ENCODE measurements around the gene TOP3A. TPM values are rescaled to one million over a fixed set of nuclear protein-coding genes. Genes with fewer than 3 reads are reported as not detected.

The TOP3A gene
- total and polyA plus RNA-seq, 5 donors from 2014 or later: 17.0 to 50.4 (median 19.5) TPM

DNA sequence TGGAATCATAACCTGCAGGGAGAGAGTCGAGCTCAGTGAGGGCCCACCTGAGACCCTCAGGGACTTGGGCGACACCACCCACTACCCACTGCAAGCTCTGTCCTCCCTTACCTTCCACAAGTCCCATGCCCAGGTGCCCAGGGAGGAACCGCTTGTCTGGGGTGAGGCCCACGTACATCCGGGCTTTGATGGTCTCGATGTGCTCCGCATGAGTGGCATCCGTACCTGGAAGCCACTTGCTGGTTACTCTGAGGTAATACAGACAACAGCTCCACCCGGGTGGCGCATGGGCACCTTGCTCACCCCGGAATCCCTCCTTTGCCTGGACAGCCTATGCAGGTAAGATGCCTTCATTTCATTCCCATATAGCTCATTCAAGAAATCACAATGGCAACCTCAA is 29.5 kb downstream of the TOP3A start:
- H3K4me1 ChIP-seq (ENCODE audit: control insufficient read depth, insufficient read depth, low read length, poor library complexity, severe bottlenecking): no peaks in the 10 kb centered on the region
- H3K9me3 Mint-ChIP-seq: no peaks in the 10 kb centered on the region
- DNase-seq (no peak), ATAC-seq (ENCODE audit: low read depth in 2 of 2) (no peak)
- peaks cover 0 to 2% (median 0%) of the 10 kb centered on the region in 4 donors for H3K4me1 Mint-ChIP-seq
- H3K4me3 ChIP-seq (ENCODE audit: low read depth, low read length): no peak overlapping the region
- no peaks in the 10 kb centered on the region for H3K27me3 ChIP-seq (ENCODE audit: control insufficient read depth, insufficient read depth, low read length)
- no peaks in the 10 kb centered on the region for H3K27me3 Mint-ChIP-seq
- H3K36me3 ChIP-seq (ENCODE audit: control insufficient read depth, insufficient read depth, low read length): peaks cover 73% of the 10 kb centered on the region
- H3K9me3 ChIP-seq (ENCODE audit: control insufficient read depth in 2 of 2, low read length in 2 of 2): no peaks in the 10 kb centered on the region
- no peak overlapping the region for H3K27ac ChIP-seq (ENCODE audit: insufficient read depth, low read length, poor library complexity, severe bottlenecking)
- peaks cover 43% of the 10 kb centered on the region for H3K36me3 Mint-ChIP-seq
- peak overlapping the region in 1 of 3 donors; percentile 20 for H3K27ac Mint-ChIP-seq
- H3K4me3 Mint-ChIP-seq: no peak overlapping the region

DNA sequence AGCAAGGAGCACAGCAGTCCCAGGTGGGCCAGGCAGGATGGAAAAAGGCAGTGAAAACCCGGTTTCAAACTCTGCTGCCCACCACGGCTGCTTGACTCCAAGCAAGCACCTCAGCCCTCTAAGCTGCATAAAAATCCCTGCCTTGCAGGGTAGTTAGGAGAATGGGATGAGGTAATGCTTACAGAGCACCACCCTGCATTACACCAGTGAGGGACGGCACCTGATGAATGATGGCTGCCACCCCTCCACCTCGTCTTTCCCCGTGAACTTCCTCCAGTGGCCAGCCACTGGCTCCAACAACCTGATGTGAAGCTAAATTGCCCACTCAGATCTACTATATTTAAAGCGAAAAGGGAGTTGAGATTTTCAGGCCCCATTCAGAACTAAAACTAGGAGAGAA is 33.0 kb downstream of the TOP3A start:
- Histone ChIP-seq H3K27ac (ENCODE audit: insufficient read depth, low read length, poor library complexity, severe bottlenecking) (no peak overlapping the region), H3K36me3 (ENCODE audit: control insufficient read depth, insufficient read depth, low read length) (peaks cover 72% of the 10 kb centered on the region), H3K4me3 (ENCODE audit: low read depth, low read length) (no peak overlapping the region), H3K4me1 (ENCODE audit: control insufficient read depth, insufficient read depth, low read length, poor library complexity, severe bottlenecking) (no peaks in the 10 kb centered on the region), H3K27me3 (ENCODE audit: control insufficient read depth, insufficient read depth, low read length) (no peaks in the 10 kb centered on the region), H3K9me3 (ENCODE audit: control insufficient read depth in 2 of 2, low read length in 2 of 2) (no peaks in the 10 kb centered on the region)
- H3K27me3 Mint-ChIP-seq: no peaks in the 10 kb centered on the region
- H3K4me1 Mint-ChIP-seq: no peaks in the 10 kb centered on the region
- ATAC-seq (ENCODE audit: low read depth in 2 of 2) (no peak), DNase-seq (no peak)
- no peak overlapping the region for H3K4me3 Mint-ChIP-seq
- no peak overlapping the region for H3K27ac Mint-ChIP-seq
- peaks cover 40% of the 10 kb centered on the region for H3K36me3 Mint-ChIP-seq
- H3K9me3 Mint-ChIP-seq: no peaks in the 10 kb centered on the region

GRCh38 chr17:18280766-18281371 is 33.9 kb downstream of the TOP3A start:
- H3K4me3 Mint-ChIP-seq: no peak overlapping the region
- Histone ChIP-seq H3K27ac (ENCODE audit: insufficient read depth, low read length, poor library complexity, severe bottlenecking) (no peak overlapping the region), H3K27me3 (ENCODE audit: control insufficient read depth, insufficient read depth, low read length) (no peaks in the 10 kb centered on the region), H3K4me3 (ENCODE audit: low read depth, low read length) (no peak overlapping the region), H3K9me3 (ENCODE audit: control insufficient read depth in 2 of 2, low read length in 2 of 2) (no peaks in the 10 kb centered on the region), H3K4me1 (ENCODE audit: control insufficient read depth, insufficient read depth, low read length, poor library complexity, severe bottlenecking) (no peaks in the 10 kb centered on the region), H3K36me3 (ENCODE audit: control insufficient read depth, insufficient read depth, low read length) (peaks cover 81% of the 10 kb centered on the region)
- H3K27me3 Mint-ChIP-seq: no peaks in the 10 kb centered on the region
- H3K27ac Mint-ChIP-seq: no peak overlapping the region
- H3K9me3 Mint-ChIP-seq: no peaks in the 10 kb centered on the region
- no peak for DNase-seq
- H3K4me1 Mint-ChIP-seq: no peaks in the 10 kb centered on the region
- H3K36me3 Mint-ChIP-seq: peaks cover 41% of the 10 kb centered on the region
- ATAC-seq (ENCODE audit: low read depth in 2 of 2): no peak

GRCh38 chr17:18280249-18280648 is 34.5 kb downstream of the TOP3A start:
- ATAC-seq (ENCODE audit: low read depth in 2 of 2) (no peak), DNase-seq (no peak)
- no peaks in the 10 kb centered on the region for H3K27me3 Mint-ChIP-seq
- no peaks in the 10 kb centered on the region for H3K9me3 ChIP-seq (ENCODE audit: control insufficient read depth in 2 of 2, low read length in 2 of 2)
- H3K4me1 Mint-ChIP-seq: no peaks in the 10 kb centered on the region
- H3K27me3 ChIP-seq (ENCODE audit: control insufficient read depth, insufficient read depth, low read length): no peaks in the 10 kb centered on the region
- no peak overlapping the region for H3K27ac Mint-ChIP-seq
- no peak overlapping the region for H3K4me3 Mint-ChIP-seq
- no peaks in the 10 kb centered on the region for H3K9me3 Mint-ChIP-seq
- peaks cover 79% of the 10 kb centered on the region for H3K36me3 ChIP-seq (ENCODE audit: control insufficient read depth, insufficient read depth, low read length)
- H3K36me3 Mint-ChIP-seq: peaks cover 36% of the 10 kb centered on the region
- no peaks in the 10 kb centered on the region for H3K4me1 ChIP-seq (ENCODE audit: control insufficient read depth, insufficient read depth, low read length, poor library complexity, severe bottlenecking)
- H3K27ac ChIP-seq (ENCODE audit: insufficient read depth, low read length, poor library complexity, severe bottlenecking): no peak overlapping the region
- H3K4me3 ChIP-seq (ENCODE audit: low read depth, low read length): no peak overlapping the region

GRCh38 chr17:18278867-18279266 is 35.9 kb downstream of the TOP3A start:
- Mint-ChIP-seq H3K27me3 (no peaks in the 10 kb centered on the region), H3K4me1 (no peaks in the 10 kb centered on the region), H3K27ac (no peak overlapping the region), H3K4me3 (no peak overlapping the region), H3K36me3 (peaks cover 25% of the 10 kb centered on the region), H3K9me3 (no peaks in the 10 kb centered on the region)
- H3K27me3 ChIP-seq (ENCODE audit: control insufficient read depth, insufficient read depth, low read length): no peaks in the 10 kb centered on the region
- DNase-seq (no peak), ATAC-seq (ENCODE audit: low read depth in 2 of 2) (no peak)
- H3K4me1 ChIP-seq (ENCODE audit: control insufficient read depth, insufficient read depth, low read length, poor library complexity, severe bottlenecking): no peaks in the 10 kb centered on the region
- no peaks in the 10 kb centered on the region for H3K9me3 ChIP-seq (ENCODE audit: control insufficient read depth in 2 of 2, low read length in 2 of 2)
- H3K27ac ChIP-seq (ENCODE audit: insufficient read depth, low read length, poor library complexity, severe bottlenecking): no peak overlapping the region
- no peak overlapping the region for H3K4me3 ChIP-seq (ENCODE audit: low read depth, low read length)
- H3K36me3 ChIP-seq (ENCODE audit: control insufficient read depth, insufficient read depth, low read length): peaks cover 76% of the 10 kb centered on the region

DNA sequence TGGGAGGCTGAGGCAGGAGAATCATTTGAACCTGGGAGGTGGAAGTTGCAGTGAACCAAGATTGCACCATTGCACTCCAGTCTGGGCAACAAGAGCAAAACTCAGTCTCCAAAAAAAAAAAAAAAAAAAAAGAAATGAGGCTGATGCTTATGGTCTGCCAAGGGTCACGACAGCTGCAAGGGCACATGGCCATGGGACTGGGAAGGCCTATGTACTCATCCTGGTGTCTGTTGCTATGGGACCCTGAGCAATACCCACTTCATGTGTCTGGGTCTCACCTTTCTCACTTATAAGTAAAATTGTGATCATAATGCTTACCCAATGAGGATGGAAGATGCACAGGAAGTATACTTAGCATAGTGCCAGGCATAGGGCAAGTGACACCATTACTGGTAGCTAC is 37.7 kb downstream of the TOP3A start:
- Mint-ChIP-seq H3K27me3 (no peaks in the 10 kb centered on the region), H3K36me3 (peaks cover 19% of the 10 kb centered on the region), H3K4me3 (no peak overlapping the region), H3K4me1 (peaks cover 0 to 2% (median 0%) of the 10 kb centered on the region in 4 donors), H3K27ac (no peak overlapping the region), H3K9me3 (no peaks in the 10 kb centered on the region)
- H3K36me3 ChIP-seq (ENCODE audit: control insufficient read depth, insufficient read depth, low read length): peaks cover 60% of the 10 kb centered on the region
- ATAC-seq (ENCODE audit: low read depth in 2 of 2): no peak
- H3K27ac ChIP-seq (ENCODE audit: insufficient read depth, low read length, poor library complexity, severe bottlenecking): no peak overlapping the region
- H3K4me1 ChIP-seq (ENCODE audit: control insufficient read depth, insufficient read depth, low read length, poor library complexity, severe bottlenecking): no peaks in the 10 kb centered on the region
- H3K4me3 ChIP-seq (ENCODE audit: low read depth, low read length): no peak overlapping the region
- H3K9me3 ChIP-seq (ENCODE audit: control insufficient read depth in 2 of 2, low read length in 2 of 2): no peaks in the 10 kb centered on the region
- DNase-seq: no peak
- no peaks in the 10 kb centered on the region for H3K27me3 ChIP-seq (ENCODE audit: control insufficient read depth, insufficient read depth, low read length)

DNA sequence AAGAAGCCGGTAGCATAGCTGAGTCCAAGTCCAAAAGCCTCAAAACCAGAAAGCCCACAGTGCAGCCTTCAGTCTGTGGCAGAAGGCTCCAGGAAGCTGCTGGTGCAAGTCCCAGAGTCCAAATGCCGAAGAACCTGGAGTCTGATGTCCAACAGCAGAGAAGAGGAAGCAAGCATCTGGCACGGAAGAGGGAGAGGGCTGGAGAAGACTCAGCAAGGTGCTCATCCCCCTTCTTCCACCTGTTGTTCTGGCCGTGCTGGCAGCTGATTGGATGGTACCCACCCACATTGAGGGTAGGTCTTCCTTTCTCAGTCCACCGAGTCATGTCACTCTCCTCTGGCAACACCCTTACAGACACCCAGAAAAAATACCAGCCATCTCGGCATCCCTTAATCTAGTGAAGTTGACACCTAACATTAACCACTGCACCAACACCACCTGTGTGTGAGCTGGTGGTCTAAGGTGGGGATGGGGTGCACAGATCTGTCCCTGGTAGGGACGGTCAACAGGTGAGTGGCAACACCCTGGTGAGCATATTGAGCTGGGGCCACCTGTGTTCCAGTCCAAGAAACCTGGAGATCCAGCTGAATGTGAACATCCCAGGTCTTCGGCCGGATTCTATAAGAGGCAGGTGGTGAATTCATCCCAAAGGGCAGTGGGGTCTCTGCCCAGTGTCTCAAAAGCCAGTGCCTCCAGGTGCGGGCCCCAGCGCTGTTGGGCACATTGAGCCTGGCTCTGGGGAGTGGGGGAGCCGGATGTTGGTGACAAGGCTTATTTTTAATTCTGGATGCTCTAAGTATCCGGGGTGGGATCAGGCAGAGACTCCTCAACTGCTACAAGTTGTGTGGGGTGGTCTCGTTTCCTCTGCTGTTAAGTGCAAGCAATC is 44.5 kb downstream of the TOP3A start:
- Histone ChIP-seq H3K9me3 (ENCODE audit: control insufficient read depth in 2 of 2, low read length in 2 of 2) (no peaks in the 10 kb centered on the region), H3K36me3 (ENCODE audit: control insufficient read depth, insufficient read depth, low read length) (peaks cover 12% of the 10 kb centered on the region), H3K27ac (ENCODE audit: insufficient read depth, low read length, poor library complexity, severe bottlenecking) (no peak overlapping the region), H3K4me1 (ENCODE audit: control insufficient read depth, insufficient read depth, low read length, poor library complexity, severe bottlenecking) (no peaks in the 10 kb centered on the region), H3K4me3 (ENCODE audit: low read depth, low read length) (no peak overlapping the region), H3K27me3 (ENCODE audit: control insufficient read depth, insufficient read depth, low read length) (no peaks in the 10 kb centered on the region)
- Mint-ChIP-seq H3K4me1 (peaks cover 0 to 2% (median 0%) of the 10 kb centered on the region in 4 donors), H3K27ac (no peak overlapping the region), H3K36me3 (peaks cover 8% of the 10 kb centered on the region), H3K4me3 (no peak overlapping the region), H3K27me3 (no peaks in the 10 kb centered on the region), H3K9me3 (no peaks in the 10 kb centered on the region)
- DNase-seq: no peak
- no peak for ATAC-seq (ENCODE audit: low read depth in 2 of 2)

All from CD4-positive, CD25-positive, alpha-beta regulatory T cell (primary cell).